GM19193 (cell line): ENCODE data around the gene TRAPPC8.

Experiments used
- POLR2A ChIP-seq: IDR thresholded peaks from 4 replicates; pipeline ENCODE4 v1.6.1; 2011; ENCODE audit not compliant: insufficient read depth, insufficient read length; ENCODE audit errors: extremely low read depth

Gene TRAPPC8

DNA sequence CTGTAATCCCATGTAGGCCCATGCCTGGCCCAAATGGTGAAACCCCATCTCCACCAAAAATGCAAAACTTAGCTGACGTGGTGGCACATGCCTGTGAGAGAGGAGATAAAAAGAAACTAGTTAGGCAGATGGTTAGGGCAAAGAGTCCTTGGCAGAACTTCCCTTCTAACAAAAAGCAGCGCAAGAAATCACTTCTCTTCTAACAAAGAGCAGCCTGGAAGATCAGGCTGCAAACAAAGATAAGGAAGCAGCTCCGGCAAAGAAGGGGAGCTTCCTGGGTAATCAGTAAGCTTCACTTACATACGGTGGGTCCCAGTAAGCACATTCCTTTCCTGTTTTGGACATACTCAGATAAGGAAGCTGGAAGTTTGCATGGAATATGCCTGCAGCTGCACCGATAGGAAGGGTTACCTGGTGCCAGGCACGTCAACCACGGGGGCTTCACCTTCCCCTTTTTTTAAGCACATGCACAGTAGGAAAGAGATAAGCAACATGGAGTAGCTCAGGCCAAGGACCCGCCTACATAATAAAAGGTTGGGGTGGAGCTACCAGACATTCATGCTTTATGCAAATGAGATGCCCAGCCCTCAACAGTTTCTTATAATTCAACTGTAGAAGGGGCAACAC, 121.3 kb downstream of the TRAPPC8 start:
- TF ChIP-seq POLR2A: no peak

DNA sequence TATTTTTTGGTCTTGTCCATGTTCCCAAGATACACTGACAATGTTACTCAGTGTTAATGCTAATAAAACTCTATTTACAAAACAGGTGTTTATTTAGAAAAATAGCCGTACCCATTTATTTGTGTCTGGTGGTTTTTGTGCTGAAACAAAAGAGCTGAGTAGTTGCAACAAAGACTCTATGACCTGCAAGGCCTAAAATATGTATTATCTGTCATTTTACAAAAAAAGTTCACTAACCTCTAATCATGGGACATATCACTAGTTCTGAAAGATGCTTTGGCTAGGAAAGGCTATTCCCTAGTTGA, 123.1 kb downstream of the TRAPPC8 start:
- no peak for TF ChIP-seq POLR2A

DNA sequence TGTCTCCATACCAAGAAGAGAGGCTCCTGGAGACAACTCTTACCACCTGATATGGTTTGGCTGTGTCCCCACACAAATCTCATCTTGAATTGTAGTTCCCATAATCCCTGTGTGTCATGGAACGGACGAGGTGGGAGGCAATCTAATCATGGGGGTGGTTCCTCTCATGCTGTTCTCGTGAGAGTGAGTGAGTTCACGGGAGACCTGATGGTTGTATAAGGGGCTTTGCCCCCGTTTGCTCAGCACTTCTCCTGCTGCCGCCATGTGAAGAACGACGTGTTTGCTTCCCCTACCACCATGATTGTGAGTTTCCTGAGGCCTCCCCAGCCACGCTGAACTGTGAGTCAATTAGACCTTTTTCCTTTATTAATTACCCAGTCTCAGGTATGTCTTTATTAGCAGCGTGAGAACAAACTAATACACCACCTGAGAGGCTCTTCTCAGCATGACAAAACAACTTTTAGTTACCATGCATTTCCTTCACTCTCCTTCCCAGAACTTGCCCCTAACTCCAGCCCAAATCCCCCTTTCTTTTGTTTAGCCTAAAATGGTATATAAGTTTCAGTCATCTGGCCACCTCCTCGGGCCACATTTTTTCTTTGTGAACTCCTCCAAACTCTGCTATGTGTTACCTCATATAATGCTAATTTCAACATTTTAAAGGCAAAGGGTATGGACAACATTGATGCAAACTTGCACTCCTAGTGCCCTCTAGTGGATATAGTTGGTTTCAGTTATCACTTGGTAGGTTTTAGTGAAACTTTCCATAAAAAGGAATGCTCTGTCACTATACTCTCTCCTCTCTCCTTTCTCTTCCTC, 123.6 kb downstream of the TRAPPC8 start:
- TF ChIP-seq POLR2A: no peak

DNA sequence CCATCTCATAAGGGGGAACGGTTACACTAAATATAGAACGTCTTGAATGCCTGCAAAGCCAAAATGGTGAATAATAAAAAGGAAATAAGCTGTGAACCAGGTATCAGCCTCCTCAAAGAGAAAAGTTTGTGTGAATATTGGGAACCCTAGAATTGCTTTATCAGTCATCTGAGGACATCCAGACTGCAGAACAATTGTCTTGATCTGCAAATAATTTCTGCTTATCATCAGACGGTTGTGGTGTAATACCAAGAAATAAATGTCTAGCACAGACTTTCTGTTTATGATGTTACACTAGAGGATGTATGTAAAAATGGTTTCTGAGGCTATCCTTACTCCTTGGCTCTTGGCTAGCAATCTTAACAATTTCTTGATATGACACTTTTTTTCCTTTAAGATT, 128.8 kb downstream of the TRAPPC8 start:
- no peak for TF ChIP-seq POLR2A

DNA sequence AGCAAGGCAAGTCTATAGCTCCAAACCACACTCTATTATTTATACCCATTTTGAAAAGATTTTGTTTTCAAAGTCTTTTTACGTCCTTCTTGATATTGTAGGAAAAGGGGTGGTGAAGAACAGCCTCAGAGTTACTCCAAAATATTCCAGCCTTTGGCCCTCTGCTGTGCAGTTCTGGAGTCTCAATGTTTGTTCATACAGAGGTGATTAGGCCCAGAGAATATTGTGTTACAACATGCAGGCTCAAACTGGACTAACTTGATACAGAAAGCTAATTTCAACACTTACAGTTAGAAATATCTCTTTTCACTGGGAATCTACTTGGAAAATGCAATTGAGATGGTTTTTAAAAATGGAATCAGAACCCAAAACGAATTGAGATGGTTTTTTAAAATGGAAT, 141.8 kb downstream of the TRAPPC8 start:
- TF ChIP-seq POLR2A: no peak

DNA sequence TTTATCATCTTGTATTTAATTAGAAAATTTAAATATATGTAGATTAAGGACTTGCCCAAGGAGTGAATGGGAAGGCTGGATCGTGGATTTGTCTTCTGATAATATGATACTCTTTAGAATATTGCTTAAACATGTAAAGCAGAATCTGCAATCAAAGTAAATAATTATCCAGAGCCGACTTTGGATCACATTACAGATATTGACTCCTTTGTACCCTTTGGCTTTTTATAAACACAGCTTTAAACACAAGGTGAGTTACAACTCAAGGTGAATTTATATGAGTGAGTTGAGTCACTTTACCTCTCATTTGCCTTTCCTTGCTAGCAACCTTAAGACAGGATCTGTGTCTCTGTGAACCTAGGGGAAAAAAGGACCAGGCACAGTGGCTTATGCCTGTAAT, 144.5 kb downstream of the TRAPPC8 start:
- no peak for TF ChIP-seq POLR2A

DNA sequence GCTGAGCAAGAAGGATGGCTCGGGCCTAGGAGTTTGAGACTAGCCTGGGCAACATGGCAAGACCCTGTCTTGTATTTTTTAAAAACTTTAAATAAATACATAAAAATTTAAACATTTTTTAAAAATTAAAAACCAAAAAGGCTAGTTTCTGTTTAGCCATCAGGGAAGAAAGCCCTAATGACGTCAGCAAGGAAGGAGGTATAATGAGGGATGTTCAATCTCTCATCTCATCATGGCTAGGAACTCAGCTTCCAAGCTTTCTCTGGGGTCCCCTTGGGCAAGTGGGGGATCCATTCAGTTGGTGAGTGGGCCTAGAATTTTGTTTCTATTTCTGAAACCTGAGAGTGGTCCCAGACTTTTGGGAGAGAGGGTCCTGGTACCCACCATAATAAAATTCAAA, 147.2 kb downstream of the TRAPPC8 start:
- no peak for TF ChIP-seq POLR2A

DNA sequence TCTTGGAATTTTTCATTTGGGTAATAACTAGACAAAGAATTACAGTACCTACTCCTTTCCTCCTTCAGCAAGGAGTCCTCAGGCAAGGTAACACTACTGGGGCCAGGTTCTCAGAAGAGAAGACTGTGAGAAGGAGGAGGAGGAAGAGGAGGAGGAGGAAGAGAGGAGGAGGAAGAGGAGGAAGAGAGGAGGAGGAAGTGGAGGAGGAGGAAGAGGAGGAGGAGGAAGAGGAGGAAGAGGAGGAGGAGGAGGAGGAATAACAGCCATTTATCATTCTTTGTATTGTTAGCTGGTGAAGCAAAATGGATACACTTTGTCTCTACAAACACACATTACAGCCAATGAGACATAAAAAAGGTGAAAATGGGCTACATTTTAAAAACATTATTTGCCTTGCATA, 149.4 kb downstream of the TRAPPC8 start:
- no peak for TF ChIP-seq POLR2A

DNA sequence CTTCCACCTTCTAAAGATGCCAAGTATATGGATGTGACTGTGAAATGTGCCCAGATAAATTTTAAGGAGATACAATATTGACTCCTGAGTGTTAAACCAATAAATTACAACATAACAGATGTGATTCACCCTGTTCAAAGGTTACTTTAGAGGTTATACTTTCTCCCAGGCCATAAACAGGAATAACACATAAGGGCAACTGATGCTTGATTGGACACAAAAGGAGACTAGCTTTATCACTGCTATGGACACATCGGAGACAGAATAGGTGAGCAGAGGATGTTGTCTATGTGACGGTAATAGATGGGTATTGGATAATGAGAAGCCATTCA, 150.4 kb downstream of the TRAPPC8 start:
- no peak for TF ChIP-seq POLR2A

DNA sequence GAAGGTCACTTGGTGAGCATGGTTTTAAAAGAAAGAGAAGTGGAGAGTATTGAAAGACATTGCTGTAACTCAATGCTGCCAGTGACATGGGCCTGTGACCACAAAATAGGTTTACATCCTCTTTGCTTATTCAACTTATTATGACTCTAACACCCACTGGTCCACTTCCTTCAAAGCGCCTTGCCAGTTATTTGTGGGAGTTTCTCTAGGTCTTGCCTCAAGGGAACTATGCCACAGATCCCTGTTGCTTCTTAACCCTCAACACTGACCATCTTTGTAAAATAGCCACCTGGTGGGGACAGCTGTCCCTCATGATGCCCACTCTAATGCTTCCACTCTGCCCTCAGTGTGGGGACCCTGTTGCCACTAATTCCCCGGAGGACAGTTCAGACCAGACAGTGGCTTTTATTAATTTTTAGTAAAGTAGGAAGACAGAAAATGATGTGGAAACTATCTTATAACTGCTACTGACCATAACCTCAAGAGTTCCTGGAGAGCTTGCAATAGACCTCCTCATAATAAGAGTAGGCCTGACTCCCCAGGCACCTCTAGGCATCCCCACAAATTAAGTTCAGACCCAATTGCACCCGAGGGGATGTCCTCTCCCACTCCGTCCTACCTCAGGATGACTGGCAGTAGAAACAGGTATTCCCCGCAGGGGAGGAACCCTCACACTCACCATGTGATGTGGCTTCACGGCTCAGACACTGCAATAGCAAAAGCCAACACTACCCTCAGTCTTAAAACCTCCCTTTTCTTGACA, 150.9 kb downstream of the TRAPPC8 start:
- TF ChIP-seq POLR2A: no peak

DNA sequence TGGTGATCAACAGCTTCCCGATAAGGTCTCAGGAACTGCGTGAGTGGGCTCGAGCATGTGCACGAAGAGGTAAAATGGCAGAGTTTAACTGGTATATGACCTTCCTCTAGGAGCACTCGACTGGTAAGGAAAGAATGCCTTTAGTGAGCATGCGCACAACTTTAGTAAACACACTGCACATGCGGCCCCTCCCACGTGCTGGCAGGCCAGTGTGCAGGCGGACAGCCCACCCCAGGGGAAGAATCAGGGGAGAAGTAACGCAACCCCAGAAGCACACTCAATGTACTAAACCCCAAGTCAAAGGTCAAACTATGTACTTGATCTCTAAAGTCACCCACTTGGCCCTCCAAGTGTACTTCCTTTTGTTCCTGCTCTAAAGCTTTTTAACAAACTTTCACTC, 153.5 kb downstream of the TRAPPC8 start:
- no peak for TF ChIP-seq POLR2A

DNA sequence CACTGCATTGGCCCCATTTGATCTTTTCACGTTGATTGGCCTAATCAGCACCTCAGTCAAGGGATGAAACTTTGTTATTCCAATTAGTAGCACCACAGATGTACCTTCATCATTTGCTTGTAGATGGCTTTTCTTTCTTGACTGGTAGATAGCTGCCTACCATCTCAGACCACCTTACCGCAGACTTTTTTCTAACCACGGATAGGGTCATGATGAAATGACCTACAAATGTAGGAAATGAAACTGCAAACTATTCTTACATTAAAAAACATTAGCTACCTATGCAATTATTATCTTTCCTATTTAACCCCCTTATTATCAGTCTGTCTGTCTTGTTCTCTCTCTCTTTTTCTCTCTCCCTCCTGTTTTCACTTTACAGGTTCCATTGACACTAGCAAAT, 159.9 kb downstream of the TRAPPC8 start:
- no peak for TF ChIP-seq POLR2A
